HK-2 (cell line): Measurements from ENCODE around the gene XPO5.
"Not testable (repeated sequence)": the region's sequence is repeated elsewhere in the genome, so short reads cannot be mapped to it uniquely, and the experiment has no call there.

Experiments used
- DNase-seq: peaks from one replicate; pipeline ENCODE4 v3.0.0-alpha.2; 2018; ENCODE audit not compliant: unreplicated experiment

The XPO5 gene

DNA sequence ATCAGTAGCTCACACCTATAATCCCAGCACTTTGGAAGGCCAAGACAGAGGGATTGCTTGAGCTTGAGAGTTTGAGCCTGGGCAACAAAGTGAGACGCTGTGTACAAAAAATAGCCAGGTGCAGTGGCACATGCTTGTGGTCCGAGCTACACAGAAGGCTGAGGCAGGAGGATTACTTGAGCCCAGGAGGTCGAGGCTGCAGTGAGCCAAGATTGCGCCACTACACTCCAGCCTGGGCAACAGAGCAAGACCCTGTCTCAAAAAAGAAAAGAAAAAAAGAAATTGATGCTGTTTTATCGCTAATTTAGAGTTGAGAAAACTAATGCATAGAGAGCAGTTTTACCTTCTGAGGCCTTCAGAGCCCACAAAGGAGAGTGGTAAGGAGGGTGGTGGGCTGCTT, 77.5 kb downstream of the XPO5 start:
- not testable (repeated sequence) for DNase-seq

DNA sequence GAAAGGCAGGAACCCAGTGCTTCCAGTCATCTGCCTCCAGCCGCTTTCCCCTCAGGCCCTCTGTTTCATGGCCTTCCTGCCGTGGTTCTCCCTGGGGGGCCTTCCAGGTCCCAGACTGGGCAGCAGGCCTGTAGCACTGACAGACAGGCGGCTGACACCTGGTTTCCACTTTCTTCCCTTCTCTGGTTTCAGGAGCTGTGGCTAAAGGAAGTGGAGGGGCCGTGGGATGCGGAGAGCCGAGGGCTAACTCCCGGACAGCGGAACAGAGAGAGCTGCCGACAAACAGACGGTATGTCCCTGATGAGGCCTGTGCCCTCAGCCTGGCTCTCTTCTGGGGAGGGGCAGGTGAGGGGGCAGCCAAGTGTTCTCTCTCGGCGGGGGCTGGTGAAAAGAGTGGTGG, 78.1 kb downstream of the XPO5 start:
- DNase-seq = no peak

DNA sequence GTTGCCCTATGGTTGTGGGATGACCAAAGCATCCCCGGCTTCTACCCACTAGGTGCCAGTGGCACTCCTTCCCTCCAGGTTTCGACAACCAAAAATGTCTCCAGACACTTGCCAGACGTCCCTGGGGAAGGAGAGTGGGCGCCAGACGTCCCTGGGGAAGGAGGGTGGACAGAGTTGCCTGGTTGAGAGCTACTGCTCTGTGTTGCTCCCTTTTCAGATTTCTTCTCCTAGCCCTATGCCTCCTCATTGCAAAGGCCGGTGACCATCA, 78.8 kb downstream of the XPO5 start:
- DNase-seq = no peak

DNA sequence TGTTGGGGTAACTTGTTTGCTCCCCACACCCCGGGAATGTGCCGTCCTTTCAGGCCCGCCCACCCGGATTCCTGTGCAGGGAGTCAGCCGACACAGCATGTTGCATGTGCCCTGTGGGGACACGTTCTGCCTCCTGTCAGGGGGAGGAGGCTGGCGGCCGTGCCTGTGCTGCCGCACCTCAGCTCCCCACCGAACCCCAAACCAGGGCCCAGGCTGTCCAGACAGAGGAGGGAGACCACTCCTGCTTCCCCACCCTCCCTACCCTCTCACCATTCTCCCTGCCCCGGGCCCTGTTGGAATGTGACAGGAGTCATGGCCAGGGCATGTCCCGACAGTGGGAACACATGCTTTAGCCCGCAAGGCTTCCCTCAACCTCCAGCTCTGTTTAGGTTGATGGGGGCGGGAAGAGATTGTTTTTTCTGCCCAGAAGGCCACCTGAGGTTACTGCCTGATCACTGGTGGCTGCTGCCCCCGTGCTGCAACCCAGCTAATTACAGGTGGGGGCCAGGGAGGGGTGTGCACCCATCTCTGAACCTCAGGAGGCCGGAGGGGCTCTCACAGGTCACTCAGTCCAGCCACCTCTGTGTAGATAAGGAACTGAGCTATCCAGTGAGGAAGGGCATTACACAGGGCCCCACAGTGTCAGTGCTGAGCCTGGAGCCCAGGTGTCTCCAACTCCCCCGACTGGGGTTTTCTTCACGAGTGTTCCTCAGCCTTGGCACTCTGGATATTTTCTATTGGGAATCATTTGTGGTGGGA, 79.3 kb downstream of the XPO5 start:
- DNase-seq = peak; percentile 69

DNA sequence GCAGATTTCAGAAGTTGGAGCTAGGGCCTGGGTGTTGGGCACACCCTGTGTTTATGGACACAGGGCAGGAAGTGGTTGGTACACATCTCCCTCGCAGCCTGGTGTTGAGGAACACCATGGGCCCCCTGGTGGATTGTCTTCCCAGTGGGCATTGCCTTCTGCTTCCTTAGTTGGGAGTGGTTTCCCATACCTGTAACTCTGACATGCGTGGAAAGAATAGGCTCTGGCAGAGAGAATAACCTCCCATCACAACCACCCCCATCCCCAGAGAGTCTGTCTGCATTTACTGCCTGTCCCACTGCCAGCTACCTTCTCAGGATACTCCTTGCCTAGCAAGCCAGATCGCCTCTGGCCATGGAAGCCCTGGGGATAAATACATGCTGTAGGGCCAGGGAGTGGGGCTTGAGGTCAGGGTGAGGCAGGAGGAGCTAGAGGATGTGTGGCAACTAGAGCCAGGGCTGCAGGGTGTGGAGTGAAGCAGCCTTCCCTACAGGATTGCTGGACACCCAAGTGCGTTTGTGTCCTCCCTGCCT, 80.4 kb downstream of the XPO5 start:
- no peak for DNase-seq

DNA sequence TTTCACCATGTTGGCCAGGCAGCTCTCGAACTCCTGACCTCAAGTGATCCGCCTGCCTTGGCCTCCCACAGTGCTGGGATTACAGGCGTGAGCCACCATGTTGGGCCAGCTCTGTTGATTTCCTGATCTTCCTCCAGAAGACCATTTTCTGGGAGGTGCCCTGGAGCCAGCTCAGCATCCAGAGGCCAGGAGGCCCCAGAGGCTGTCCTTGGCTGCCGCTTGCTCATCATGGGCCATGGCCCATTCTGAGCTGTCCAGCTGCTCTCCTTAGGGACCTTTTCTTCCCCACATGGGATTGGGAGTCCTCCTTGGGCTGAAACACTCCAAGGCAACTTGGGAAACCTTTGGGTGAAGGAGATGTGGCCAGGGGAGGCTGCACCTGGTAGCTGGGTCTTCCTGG, 81.1 kb downstream of the XPO5 start:
- no peak for DNase-seq

DNA sequence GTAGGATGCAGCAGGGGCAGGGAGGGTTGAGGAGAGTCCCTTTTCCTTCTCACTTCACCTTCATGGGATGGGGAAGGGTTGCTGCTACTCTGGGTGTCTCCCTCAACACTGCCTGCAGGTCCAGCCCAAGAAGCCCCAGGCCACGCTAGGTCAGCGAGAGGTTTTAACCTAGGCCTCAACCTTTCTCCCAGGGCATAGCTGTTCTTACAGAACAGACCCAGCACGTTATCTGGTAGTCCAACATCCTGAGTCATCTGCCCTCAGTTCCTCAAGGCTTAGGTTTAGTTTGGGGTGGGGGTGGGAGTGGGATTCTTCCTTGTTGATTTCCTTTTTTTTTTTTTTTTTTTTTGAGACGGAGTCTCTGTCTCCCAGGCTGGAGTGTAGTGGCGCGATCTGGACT, 81.5 kb downstream of the XPO5 start:
- DNase-seq = no peak

DNA sequence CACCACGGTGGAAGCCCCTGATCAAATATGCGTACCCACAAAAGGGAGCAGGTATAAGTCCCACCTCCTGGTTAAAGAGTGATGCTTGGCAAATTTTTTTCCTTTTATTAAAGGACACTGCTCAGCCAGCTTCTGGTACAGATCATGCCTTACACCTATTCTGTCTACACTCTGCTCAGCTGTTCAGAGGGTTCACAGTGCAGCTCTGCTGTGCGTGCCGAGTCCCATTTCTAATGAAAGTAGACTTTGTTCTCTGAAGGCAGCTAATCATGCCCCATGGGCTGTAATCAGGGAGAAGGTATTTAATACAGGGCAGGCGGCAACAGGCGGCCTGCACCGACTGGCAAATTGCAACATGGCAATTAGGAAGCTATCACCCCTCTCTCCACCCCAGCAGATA, 82.0 kb downstream of the XPO5 start:
- DNase-seq = no peak

DNA sequence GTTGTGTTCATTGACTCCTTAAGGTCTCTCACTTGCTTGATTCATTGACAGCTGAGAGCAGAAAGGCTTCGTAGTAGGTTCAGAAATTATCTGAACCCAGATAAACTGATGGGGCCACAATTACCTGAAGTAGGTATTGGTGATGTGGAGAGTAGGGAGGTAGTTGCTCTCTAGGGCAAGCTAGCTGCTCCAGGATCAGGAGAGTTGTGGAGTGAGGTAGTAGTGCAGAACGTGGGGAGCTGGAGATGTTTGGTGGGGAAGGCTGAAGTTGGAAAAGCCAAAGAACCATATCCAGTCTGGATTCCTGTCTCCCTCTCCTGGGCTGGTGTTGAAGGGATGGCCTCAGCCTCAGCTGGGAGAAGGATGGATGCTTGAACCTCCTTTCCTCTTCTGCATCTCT, 82.6 kb downstream of the XPO5 start:
- no peak for DNase-seq

DNA sequence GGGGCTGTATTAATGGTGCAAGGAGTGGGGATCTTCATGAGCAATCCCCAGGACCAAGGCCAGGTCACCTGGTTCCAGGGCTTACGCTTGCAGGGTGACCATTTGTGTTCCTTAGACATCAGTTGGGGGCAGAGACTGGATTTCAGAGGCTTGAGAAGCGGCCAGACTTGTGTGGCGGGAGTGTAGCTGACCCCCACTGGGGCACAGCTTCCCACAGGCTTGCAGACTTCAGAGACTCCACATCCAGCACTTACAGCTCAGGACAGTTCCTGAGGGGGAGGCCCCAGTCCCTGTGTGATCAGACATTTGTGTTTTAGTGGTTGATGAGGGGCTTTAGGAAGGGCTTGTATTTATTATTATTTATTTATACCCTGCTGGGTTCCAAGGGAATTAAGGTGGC, 83.2 kb downstream of the XPO5 start:
- DNase-seq = no peak

DNA sequence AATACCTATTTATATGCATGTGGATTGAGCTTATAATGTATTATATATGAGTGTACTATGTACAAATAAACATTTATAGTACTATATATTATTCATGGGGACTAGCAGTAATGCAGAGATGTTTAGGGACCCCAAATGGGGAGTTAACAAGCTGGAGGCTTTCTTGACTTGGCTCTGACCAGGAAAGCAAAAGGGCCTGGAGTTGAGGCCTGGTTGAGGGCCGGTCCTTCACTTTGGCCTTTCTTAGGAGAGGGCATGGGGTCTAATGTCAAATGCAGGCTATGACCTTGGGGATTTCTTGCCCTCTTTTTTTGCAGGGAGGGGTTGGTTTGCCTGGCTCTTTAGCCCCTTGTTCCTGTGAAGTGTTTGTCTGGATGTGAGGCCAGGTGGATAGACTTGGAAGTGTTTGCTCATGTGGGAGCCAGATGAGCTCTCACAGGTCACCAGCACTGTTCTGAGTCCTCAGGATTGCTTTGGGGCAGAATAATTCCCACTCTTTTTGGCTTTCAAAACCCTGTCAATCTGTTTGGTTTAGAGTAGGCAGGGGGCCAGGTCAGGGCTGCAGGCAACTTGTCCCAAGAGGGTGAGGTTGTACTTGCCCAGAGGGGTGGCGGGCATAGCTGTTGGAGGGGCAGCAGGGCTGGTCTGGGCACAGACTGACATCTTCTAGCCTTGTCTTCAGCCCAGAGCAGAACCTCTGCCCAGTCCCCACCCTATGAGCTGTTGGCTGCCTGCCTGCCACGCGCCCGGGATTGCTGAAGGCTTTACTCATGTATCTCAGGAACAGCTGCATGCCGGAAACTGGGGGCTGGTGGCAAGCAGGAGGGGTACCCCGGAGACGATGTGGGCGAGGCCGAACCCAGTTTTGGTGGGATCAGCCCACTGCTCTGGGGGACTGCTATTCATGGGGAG, 83.8 kb downstream of the XPO5 start:
- no peak for DNase-seq

DNA sequence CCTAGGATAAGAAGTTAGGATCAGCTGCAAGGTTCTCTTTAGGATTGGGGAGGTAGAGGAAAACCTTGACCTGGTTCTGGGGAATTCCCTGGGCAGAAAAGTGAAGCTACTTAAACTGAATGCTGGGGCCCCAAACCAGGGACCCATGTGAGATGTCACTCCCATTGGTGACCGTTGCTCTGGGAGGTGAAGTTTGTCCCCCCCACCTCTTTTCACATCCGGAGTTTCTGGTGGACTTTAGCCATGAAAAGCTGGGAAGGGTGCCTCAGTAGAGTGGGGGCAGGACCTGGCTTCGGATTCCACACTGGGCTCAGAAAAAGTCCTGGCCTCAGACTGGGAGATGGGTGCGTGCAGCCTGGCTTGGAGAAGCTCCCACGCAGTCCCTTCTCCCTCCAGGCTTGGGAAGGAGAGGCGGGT, 85.3 kb downstream of the XPO5 start:
- no peak for DNase-seq

DNA sequence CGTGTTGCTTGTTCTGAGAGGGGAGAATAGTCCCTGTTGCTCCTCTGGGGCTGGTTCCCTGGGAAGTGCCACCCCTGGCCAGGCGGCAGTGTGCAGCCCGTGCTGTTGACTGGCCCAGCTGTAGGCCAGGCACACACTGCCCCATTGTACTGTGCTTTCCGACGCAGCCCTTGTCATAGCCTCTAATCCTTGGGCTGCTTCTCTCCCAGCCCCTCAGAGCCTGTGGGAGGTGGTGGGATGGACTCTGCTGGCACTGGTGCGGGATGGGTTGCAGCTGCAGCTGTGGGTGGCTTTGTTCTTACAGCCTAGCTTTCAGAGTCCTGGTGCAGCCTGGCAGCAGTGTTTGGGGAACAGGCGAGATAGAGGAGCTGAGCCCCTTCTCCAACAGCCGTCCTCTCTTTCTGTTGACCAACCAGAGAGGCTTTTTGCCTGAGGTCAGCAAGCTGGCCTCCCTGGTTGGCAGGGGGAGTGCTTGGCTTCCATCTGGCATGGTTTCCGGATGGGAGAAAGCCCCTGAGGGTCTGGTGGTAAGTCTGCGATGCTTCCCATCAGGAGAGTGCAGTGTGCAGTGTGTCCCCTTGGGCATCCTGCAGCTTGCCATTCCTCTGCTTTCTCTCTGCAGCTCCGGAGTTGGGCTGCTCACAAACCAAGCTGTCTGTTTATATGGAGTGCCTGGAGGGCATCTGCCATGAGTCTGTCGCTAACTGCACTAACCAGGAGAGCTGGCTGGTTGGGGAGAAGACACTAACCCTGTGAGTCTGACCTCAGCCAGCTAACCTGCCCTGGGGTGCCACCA, 86.4 kb downstream of the XPO5 start:
- DNase-seq = no peak

DNA sequence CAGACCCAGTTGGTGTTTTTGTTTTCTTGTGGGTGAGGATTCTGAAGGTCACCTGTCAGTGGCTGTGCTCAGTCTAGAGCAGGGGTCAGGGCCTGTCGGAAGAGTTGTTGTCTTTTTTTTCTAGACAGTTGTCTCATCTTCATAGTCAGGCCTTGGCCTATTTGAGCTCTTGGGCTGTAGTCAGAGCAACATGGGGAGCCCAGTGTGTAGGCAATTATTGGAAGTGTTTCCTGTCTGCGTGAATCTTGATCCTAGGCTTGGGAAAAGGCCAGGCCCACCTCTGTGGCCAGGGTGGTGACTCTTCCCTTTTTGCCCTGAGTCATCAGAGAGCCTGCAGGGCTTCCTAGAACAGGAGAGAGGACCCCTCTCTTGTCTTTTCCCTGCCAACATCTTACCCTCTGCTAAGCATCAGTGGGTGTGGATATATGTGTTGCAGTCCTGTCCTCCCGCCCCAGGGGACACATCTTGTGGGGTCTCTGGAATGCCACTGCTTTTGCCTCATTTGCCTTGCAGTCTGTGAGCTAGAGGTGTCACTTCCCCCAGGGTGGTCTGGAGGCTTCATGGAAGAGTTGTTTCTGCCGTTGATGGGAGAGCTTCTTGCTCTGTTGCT, 87.1 kb downstream of the XPO5 start:
- DNase-seq = no peak

DNA sequence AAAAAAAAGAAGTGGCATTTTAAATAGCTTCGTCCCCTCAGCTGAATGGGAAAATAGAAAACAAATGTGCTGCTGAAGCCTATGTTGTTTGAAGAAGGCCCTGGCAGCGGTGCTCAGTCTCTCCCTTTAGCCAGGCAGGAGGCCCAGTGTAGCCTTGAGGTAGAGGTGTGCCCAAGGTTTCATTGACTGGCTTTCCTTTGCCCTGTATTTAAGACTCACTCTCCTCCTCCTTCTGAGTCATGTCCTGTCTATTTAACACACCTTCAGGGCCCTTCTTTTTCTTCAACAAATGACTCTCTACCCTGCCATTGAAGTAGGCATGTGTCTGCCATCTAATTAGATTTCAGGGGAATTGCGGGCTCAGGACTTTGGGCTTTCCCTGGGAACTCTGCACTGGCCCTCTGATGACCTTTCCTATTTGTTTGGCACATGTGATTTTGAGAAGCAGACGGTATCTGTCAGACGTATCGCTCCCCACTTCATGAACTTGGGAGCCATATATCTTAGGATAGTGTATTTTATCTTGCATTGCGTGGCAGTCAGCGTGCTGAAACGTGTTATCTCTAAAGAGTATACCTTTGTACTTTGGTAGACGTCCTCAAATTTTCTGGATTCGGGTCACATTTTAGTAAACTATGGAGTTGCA, 94.1 kb downstream of the XPO5 start:
- DNase-seq = no peak

DNA sequence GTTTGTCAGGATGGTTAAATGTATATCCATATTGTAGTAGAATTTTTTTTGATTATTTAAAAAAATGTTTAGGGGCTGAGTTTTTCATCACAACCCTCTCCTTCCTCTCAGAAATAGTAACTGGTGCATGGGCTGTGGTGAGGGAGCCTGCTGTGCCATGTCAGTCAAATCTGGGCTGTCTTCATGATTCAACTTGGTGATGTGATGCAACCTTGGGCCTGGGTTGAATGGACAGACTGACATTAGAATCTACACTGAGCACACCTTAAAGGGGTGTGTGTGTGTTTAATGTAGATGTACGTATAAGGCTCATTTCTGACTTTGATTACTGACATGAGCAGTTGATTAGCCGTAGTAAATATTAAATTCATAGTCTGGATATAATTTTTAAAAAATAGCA, 94.8 kb downstream of the XPO5 start:
- DNase-seq = no peak

DNA sequence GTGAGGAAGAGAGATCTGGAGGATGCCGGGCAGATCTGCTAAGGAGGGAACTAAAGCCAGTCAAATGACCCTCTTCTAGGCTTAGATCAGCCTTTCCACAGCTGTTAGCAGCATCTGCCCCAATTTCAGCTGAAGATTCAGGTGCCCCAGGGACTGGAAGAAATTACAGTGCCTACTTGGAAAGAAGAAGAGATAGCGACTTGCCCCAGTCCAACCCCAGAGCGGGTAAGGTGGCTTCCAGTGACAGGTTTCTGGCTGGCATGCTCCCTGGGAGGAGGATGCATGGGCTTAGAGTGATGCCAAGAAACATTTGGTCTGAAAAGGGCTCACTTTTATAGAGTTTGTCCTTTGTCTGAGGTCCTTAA, 97.8 kb downstream of the XPO5 start:
- DNase-seq = no peak

DNA sequence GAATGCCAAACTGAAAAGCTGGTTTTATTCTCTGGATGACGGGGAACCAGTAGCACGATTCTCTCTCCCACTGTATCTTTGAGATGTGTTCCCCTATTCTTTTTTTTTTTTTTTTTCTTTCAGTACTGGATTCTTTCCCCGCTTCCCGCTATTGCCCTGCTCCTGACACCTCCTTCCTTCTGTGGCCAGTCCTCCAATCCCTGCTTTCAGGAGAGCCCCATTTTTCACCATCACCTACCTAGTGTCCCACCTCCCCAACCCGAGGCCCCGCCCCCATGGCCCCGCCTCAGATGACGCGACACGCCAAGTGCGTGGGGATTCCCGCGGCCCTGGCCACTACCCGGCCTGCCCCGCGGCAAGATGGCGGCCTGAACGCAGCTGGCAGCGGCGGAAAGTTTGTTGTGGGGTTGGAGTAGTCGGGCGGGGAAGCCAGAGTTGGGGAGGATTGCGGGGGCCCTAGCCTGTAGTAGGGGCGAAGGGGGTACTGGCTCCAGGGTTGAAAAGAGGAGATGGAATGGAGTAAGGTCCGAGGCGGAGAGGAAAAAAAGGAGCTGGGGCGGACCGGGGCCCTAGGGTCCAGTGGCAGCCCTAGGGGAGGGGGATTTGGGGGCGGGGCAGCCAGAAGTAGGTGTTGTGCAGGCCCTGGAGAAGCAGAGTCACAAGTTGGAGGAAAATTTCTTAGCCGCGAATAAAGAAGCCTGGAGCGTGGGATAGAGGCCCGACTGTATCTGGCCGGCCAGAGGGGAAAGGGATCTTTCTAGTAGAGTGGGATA, 98.4 kb downstream of the XPO5 start, which contains the start of gene TJAP1:
TJAP1 (plus strand) TSS at position 336 of the 773 bp plus-strand sequence. CDS start 21,432 bp downstream, outside the sequence.
- DNase-seq = peak; percentile 92

DNA sequence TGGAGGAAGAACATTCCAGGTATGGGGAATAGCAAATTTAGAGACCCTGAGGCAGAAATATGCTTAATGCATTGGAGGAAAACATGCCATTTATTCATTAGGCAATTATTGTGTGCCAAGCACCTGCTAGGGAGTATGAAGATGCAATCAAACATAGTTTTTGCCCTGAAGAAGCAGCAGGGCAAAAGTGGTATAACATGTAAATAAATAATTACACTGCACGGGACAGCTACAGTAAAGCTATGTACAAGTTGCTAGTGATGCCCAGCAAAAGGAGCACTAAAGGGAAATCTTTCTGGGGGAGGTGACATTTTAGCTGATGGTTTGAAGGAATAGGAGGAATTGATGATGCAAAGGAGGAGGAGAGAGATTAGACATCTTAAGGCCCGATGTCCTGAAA, 99.1 kb downstream of the XPO5 start:
- DNase-seq = no peak

DNA sequence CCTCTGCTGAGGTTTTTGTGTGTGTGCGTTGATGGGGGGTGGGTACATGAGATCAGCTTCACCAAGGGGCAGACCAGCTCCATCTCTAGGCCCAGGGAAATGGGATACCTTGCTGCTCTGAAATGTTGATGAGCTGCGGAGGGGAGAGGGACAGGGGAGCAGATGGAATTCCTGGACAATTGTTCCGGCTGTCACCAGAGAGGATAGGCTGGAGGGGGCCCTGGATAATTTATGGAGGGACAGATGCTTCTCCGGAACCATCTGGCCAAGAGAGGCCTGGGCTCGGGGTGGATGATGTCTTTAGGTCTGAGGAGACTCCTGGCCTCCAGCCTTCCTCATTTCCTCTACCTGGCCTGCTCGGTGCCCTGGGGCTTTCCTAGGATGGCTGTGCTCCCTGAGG, 100.3 kb downstream of the XPO5 start:
- no peak for DNase-seq

DNA sequence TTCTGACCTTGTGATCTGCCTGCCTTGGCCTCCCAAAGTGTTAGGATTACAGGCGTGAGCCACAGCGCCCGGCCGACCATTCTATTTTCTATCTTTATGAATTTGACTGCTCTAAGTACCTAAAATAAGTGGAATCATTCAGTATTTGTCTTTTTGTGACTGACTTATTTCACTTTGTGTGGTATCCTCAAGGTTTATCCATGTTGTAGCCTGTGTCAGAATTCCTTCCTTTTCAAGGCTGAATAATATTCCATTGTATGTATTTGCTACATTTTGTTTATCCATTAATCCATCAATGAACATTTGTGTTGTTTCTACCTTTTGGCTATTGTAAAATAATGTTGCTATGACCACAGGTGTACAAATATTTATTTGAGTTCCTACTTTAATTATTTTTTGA, 103.3 kb downstream of the XPO5 start:
- DNase-seq = no peak
